SK-N-SH (cell line): ENCODE measurements around the gene PPP1R11. TPM values are rescaled to one million over a fixed set of nuclear protein-coding genes. Genes with fewer than 3 reads are reported as not detected.

Experiments used
- CTCF ChIA-PET: fragments of 300-600, 350-600 bp; formaldehyde crosslinking; extraction: SDS; loops from one replicate; lab custom pipeline; 2021; lab: Yijun Ruan, JAX
- POLR2A ChIA-PET: fragments of 350-600 bp; sonication (Branson Sonifier 250); formaldehyde crosslinking; extraction: SDS; loops from one replicate; lab custom pipeline; 2020; ENCODE audit warnings: antibody characterized with exemption, inconsistent platforms; lab: Yijun Ruan, JAX
- DNase-seq: peaks from one replicate; pipeline ENCODE4 v3.0.0; 2012
- H2AFZ ChIP-seq: fragments of 200-600 bp; sonication (generic); 2 replicates; pipeline ENCODE4 v1.8.1; 2016; ENCODE audit warnings: antibody characterized with exemption, mild to moderate bottlenecking, low read depth
- H3F3A ChIP-seq: fragments of 200-600 bp; sonication (generic); replicated peaks from 2 replicates; pipeline ENCODE3; 2016; ENCODE audit warnings: antibody characterized with exemption, mild to moderate bottlenecking; ENCODE audit not compliant: insufficient read depth
- H3K27ac ChIP-seq, 2 experiments: fragments of 200-500 bp in 1 of 2; fragments of 200-600 bp in 1 of 2; sonication (Bioruptor generic) in 1 of 2; sonication (generic), shearing (Covaris generic) in 1 of 2; 2 replicates each; pipeline versions ENCODE4 v1.5.1 to v1.6.1; 2014 to 2016; ENCODE audit warnings: low read depth in 2 of 2, inconsistent platforms in 1 of 2, low read length in 1 of 2, mild to moderate bottlenecking in 1 of 2, mixed read lengths in 1 of 2
- H3K27me3 ChIP-seq: fragments of 200-600 bp; sonication (generic), shearing (Covaris generic); 2 replicates; pipeline ENCODE4 v1.6.1; 2016; ENCODE audit warnings: mixed run types; ENCODE audit not compliant: insufficient read depth
- H3K36me3 ChIP-seq, 2 experiments: fragments of 200-500 bp in 1 of 2; fragments of 200-600 bp in 1 of 2; sonication (Bioruptor generic) in 1 of 2; sonication (generic) in 1 of 2; replicated peaks in 1 of 2; 2 replicates each; pipeline versions ENCODE3 to v1.5.1; 2014 to 2016; ENCODE audit warnings: low read length in 1 of 2, mild to moderate bottlenecking in 1 of 2; ENCODE audit not compliant: insufficient read depth in 2 of 2, control insufficient read depth in 1 of 2
- H3K4me1 ChIP-seq, 2 experiments: fragments of 200-500 bp in 1 of 2; fragments of 200-600 bp in 1 of 2; sonication (Bioruptor generic) in 1 of 2; sonication (generic), shearing (Covaris generic) in 1 of 2; 2 replicates each; pipeline versions ENCODE4 v1.5.1 to v1.6.1; 2014 to 2016; ENCODE audit warnings: low read depth in 1 of 2, low read length in 1 of 2, mixed run types in 1 of 2; ENCODE audit not compliant: insufficient read depth in 2 of 2, control insufficient read depth in 1 of 2
- H3K4me2 ChIP-seq: fragments of 200-600 bp; sonication (generic), shearing (Covaris generic); 2 replicates; pipeline ENCODE4 v1.6.1; 2017; ENCODE audit warnings: mixed run types
- H3K4me3 ChIP-seq, 2 experiments: fragments of 200-500 bp in 1 of 2; fragments of 200-600 bp in 1 of 2; sonication (Bioruptor generic) in 1 of 2; sonication (generic), shearing (Covaris generic) in 1 of 2; 2 replicates each; pipeline versions ENCODE4 v1.5.1 to v1.8.1; 2014 to 2016; ENCODE audit warnings: low read depth in 2 of 2, inconsistent platforms in 1 of 2, low read length in 1 of 2, mild to moderate bottlenecking in 1 of 2, mixed read lengths in 1 of 2, moderate library complexity in 1 of 2
- H3K79me2 ChIP-seq: fragments of 200-600 bp; sonication (generic); 2 replicates; pipeline ENCODE4 v1.8.1; 2017; ENCODE audit warnings: mild to moderate bottlenecking; ENCODE audit not compliant: insufficient read depth
- H3K9ac ChIP-seq: fragments of 200-600 bp; sonication (generic); 2 replicates; pipeline ENCODE4 v1.6.1; 2017; ENCODE audit warnings: mixed run types
- H3K9me2 ChIP-seq: fragments of 200-600 bp; sonication (generic); 2 replicates; pipeline ENCODE4 v1.6.1; 2017; ENCODE audit warnings: mixed run types
- H3K9me3 ChIP-seq: fragments of 200-600 bp; sonication (generic); 2 replicates; pipeline ENCODE4 v1.6.1; 2017; ENCODE audit warnings: mixed run types, mild to moderate bottlenecking, moderate library complexity
- H4K20me1 ChIP-seq: fragments of 200-600 bp; sonication (generic); 2 replicates; pipeline ENCODE4 v1.6.1; 2017; ENCODE audit warnings: mild to moderate bottlenecking, mixed run types; ENCODE audit not compliant: insufficient read depth
- CTCF ChIP-seq: fragments of 200-600 bp; sonication (generic); IDR thresholded peaks from 2 replicates; pipeline ENCODE4 v1.6.1; 2017; ENCODE audit warnings: antibody characterized with exemption, mild to moderate bottlenecking, moderate library complexity
- FOSL2 ChIP-seq: IDR thresholded peaks from 2 replicates; pipeline ENCODE4 v1.4.0; 2012; ENCODE audit warnings: low read depth, mild to moderate bottlenecking, moderate library complexity, borderline replicate concordance
- FOXM1 ChIP-seq: IDR thresholded peaks from 2 replicates; pipeline ENCODE4 v1.4.0; 2012; ENCODE audit warnings: low read depth, mild to moderate bottlenecking
- GATA2 ChIP-seq: sonication (generic); formaldehyde crosslinking; IDR thresholded peaks from 2 replicates; pipeline ENCODE4 v1.5.0; 2020; ENCODE audit warnings: mild to moderate bottlenecking, missing genetic modification reagents
- MEF2A ChIP-seq: IDR thresholded peaks from 2 replicates; pipeline ENCODE4 v1.4.0; 2012; ENCODE audit warnings: low read depth, borderline replicate concordance
- NRF1 ChIP-seq: IDR thresholded peaks from 2 replicates; pipeline ENCODE4 v1.6.1; 2012; ENCODE audit warnings: low read depth, mild to moderate bottlenecking, low read length
- RXRA ChIP-seq: IDR thresholded peaks from 2 replicates; pipeline ENCODE4 v1.4.0; 2012; ENCODE audit warnings: low read depth, mild to moderate bottlenecking, borderline replicate concordance
- SMC3 ChIP-seq: IDR thresholded peaks from 2 replicates; pipeline ENCODE4 v1.6.1; 2012; ENCODE audit warnings: low read depth, low read length, improper control_type of control experiment
- TAF1 ChIP-seq: IDR thresholded peaks from 2 replicates; pipeline ENCODE4 v1.6.1; 2012; ENCODE audit warnings: low read depth, mild to moderate bottlenecking, low read length, moderate library complexity, borderline replicate concordance
- TCF12 ChIP-seq: IDR thresholded peaks from 2 replicates; pipeline ENCODE4 v1.4.0; 2012
- YY1 ChIP-seq: IDR thresholded peaks from 2 replicates; pipeline ENCODE4 v1.4.0; 2012; ENCODE audit warnings: low read depth, mild to moderate bottlenecking
- ZBTB33 ChIP-seq: IDR thresholded peaks from 2 replicates; pipeline ENCODE4 v1.4.0; 2012; ENCODE audit warnings: low read depth, borderline replicate concordance
- WGBS: methylation state at CpG from one replicate; pipeline ENCODE4 v1.1.6; 2017; ENCODE audit warnings: low lambda C conversion rate; 5-methylcytosine and 5-hydroxymethylcytosine counted together
- polyA plus RNA-seq, 3 experiments: library from polyadenylated mRNA; depleted of rRNA; stranded (reverse); fragments of >200 nt; gene quantifications; 2 replicates each; pipeline ENCODE4 v1.2.3, GENCODE V29; 2012

The PPP1R11 gene
- polyA plus RNA-seq, 1 of the 3 experiments (the other 2 are of a cell fraction): 46.8 TPM

DNA sequence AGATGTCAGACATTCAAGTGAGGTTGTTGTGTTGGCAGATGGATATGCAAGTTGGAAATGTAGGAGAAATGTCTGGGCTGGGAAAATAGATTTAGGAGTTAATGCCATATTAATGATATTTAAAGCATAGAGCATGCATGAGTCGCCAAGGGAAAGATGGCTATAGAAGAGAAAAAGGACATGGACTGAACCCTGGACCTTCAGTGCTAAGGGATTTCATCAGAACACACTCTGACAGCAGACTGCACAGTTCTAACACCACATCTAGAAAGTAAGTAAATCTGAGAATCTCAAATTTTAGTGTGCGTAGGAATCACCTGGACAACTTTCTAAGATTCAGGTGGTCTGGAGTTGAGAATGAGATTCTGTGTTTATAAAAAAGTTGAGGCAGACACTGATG, 23.3 kb upstream of the PPP1R11 start (continued):
- TF ChIP-seq CTCF: no peak
- TF ChIP-seq ZBTB33: no peak
- TF ChIP-seq GATA2: no peak
- TF ChIP-seq MEF2A: no peak
- no peak for TF ChIP-seq TAF1
- no peak for TF ChIP-seq FOXM1
- no peak for TF ChIP-seq RXRA

DNA sequence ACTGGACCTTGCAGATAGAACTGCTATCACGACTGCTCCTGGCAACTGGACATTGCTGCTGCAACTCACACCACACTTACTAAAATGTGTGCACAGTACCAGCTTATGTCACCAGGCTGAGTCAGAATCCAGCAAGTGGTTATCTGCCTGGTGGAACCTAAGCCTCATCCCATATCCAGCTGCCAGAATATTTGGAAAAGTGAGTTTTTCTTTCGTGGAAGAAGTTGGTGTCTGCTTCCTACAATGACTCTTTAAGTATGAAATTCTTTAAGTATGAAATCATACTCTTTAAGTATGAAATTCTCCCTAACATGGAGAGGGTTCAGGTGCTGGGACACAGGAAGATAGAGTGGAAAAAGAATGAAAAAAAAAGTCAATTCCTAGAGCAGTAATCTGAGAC, 22.4 kb upstream of the PPP1R11 start:
- Histone ChIP-seq H2AFZ (no peak overlapping the region), H4K20me1 (no peaks in the 10 kb centered on the region), H3F3A (no peaks in the 10 kb centered on the region), H3K9me3 (no peaks in the 10 kb centered on the region), H3K27ac (peak overlapping the region in 1 of 2 experiments; percentile 17; a peak in 2 of 4 replicates), H3K9ac (no peak overlapping the region), H3K4me2 (peak overlapping the region; percentile 17; the same call in 1 of the 2 replicates), H3K79me2 (no peaks in the 10 kb centered on the region), H3K27me3 (no peaks in the 10 kb centered on the region), H3K36me3 (no peaks in the 10 kb centered on the region), H3K4me3 (no peak overlapping the region), H3K9me2 (no peaks in the 10 kb centered on the region), H3K4me1 (peaks cover 0 to 6% of the 10 kb centered on the region in 2 experiments; a peak in 1 of 4 replicates)
- no peak for DNase-seq
- no peak for TF ChIP-seq FOXM1
- TF ChIP-seq YY1: no peak
- TF ChIP-seq NRF1: no peak
- TF ChIP-seq TCF12: peak; percentile 29; the same call in 1 of the 2 replicates
- 0 out of 2 replicates have a peak, but pooled peaks have one; percentile 33 for TF ChIP-seq FOSL2
- ChIA-PET POLR2A (no interaction called here), CTCF (no interaction called here)
- WGBS: 23% methylated on average over 2 of the region's 2 CpGs

GRCh38 chr6:30047220-30047619, 19.8 kb upstream of the PPP1R11 start:
- POLR2A ChIA-PET: no interaction called here
- WGBS: 82% methylated on average over 2 of the region's 2 CpGs

More at GRCh38 chr6:30047220-30047619, 19.8 kb upstream of the PPP1R11 start:
- no peaks in the 10 kb centered on the region for H3K27me3 ChIP-seq
- no peak overlapping the region for H3K9ac ChIP-seq
- DNase-seq: no peak
- no peak for TF ChIP-seq SMC3
- peaks cover 0 to 6% of the 10 kb centered on the region in 2 experiments; a peak in 1 of 4 replicates for H3K4me1 ChIP-seq
- H3K27ac ChIP-seq: no peak overlapping the region
- no peaks in the 10 kb centered on the region for H3K79me2 ChIP-seq
- no peak overlapping the region for H2AFZ ChIP-seq
- H3K36me3 ChIP-seq: no peaks in the 10 kb centered on the region
- H3K4me2 ChIP-seq: no peak overlapping the region
- no peaks in the 10 kb centered on the region for H3K9me3 ChIP-seq
- H3F3A ChIP-seq: peaks cover 7% of the 10 kb centered on the region
- no peaks in the 10 kb centered on the region for H4K20me1 ChIP-seq
- H3K4me3 ChIP-seq: no peak overlapping the region
- CTCF ChIA-PET: interaction anchor here (1.2 kb wide), 1 partner anchor 34 kb away, joined by 4 read pairs; no protein-coding TSS in a partner anchor
- H3K9me2 ChIP-seq: no peaks in the 10 kb centered on the region
